NOMO-1 treated with dmso at 0.1 percent for 144 hours (cell line): ENCODE results near the gene SNAP47.
"Not testable (repeated sequence)": the region's sequence is repeated elsewhere in the genome, so short reads cannot be mapped to it uniquely, and the experiment has no call there.

Experiments
- DNase-seq: peaks from one replicate; lab custom pipeline; 2025; ENCODE audit not compliant: unreplicated experiment; lab: John Stamatoyannopoulos, UW

Gene SNAP47, protein sequence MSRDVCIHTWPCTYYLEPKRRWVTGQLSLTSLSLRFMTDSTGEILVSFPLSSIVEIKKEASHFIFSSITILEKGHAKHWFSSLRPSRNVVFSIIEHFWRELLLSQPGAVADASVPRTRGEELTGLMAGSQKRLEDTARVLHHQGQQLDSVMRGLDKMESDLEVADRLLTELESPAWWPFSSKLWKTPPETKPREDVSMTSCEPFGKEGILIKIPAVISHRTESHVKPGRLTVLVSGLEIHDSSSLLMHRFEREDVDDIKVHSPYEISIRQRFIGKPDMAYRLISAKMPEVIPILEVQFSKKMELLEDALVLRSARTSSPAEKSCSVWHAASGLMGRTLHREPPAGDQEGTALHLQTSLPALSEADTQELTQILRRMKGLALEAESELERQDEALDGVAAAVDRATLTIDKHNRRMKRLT

DNA sequence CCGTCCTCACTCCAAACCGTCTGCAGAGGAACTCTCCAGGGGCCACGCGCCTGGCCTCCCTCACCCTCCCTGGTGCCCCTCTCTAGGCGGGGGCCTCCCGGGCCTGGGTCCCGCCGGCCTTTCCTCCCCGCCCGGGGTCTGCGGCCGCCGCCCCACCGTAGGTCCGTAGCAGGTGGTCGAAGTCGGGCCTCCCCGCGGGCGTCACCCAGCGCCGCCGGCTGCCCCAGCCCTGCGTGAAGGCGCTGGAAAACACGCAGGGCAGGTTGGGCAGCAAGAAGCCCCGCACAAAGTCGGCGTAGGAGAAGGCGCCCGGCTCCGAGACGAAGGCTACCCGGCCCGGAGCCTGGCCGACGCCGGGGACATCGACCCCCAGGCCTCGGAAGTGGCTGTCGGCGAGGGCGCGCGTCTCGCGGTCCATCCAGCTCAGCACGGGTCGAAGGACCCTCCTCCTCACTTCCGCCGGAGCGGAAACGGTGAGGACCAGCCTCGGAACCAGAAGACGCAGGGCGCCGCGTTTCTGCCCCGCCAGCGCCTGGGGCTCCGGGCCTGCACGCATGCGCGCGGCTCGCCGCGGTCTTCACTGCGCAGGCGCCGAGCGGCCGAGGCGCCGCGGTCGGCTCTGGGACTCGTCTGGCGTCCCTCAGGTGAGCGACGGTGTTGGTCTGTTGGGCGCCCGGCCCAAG is at the start of gene SNAP47, which contains the start of gene JMJD4:
TSS of gene SNAP47 (plus strand) at position 580 of the 683 bp plus-strand sequence. CDS start 12,302 bp downstream, outside the sequence.
TSS of gene JMJD4 (minus strand) at position 447 of the 683 bp plus-strand sequence. CDS start at position 418, 29 bp downstream.
- peak; percentile 67 for DNase-seq

DNA sequence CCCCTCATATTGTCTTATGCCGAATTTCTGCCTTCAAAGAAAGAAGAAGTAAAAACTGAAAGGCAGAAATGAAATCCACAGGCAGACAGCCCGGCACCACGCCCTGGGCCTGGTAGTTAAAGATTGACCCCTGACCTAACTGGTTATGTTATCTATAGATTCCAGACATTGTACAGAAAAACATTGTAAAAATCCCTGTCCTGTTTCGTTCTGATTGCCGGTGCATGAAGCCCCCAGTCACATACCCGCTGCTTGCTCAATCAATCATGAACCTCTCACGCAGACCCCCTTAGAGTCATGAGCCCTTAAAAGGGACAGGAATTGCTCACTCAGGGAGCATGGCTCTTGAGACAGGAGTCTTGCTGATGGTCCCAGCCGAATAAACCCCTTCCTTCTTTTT is 49.4 kb upstream of the SNAP47 start:
- DNase-seq: no peak

DNA sequence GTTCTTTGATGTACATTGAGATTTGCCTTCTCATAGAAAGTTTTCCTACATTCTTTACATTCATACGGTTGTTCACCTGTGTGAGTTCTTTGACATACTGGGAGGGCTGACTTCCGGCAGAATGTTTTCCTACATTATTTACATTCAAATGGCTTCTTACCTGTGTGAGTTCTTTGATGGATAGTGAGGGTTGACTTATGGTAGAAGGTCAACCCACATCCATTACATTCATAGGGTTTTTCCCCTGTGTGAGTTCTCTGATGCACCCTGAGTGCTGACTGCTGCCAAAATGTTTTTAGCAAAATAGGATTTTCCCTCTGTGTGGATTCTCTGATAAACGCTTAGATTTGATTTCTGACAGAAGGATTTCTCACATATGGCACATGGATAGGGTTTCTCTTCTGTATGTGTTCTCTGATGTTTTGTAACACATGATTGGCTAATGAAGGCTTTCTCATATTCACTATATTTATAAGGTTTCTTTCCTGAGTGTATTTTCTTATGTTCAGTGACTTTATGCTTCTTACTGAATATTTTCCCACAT is 37.8 kb upstream of the SNAP47 start:
- DNase-seq: no peak

DNA sequence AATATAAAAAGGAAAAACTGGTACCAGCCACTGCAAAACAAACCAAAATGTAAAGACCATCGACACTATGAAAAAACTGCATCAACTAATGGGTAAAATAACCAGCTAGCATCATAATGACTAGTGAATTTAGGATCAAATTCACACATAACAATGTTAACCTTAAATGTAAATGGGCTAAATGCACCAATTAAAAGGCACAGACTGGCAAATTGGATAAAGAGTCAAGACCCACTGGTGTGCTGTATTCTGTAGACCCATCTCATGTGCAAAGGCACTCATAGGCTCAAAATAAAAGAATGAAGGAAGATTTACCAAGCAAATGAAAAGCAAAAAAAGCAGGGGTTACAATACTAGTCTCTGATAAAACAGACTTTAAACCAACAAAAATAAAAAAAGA is 33.6 kb upstream of the SNAP47 start:
- not testable (repeated sequence) for DNase-seq

DNA sequence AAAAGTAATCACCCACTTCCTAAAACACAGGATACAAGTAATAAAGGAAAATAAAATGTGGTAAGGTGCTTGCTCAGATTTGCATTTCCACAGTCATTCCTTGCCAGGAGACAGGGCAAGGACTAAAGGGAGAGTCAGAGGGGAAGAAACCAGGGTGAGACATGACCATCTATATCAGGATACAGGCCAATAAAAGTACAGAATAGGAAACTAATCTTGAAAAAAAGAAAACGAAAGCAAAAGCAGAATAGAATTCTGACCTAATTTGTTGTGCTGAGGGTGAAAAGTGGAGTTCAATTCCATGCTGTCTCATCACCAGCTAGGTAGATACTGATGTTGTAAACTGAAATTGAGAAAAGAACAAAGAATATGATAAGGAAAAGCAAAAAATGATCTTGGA is 27.4 kb upstream of the SNAP47 start:
- no peak for DNase-seq

DNA sequence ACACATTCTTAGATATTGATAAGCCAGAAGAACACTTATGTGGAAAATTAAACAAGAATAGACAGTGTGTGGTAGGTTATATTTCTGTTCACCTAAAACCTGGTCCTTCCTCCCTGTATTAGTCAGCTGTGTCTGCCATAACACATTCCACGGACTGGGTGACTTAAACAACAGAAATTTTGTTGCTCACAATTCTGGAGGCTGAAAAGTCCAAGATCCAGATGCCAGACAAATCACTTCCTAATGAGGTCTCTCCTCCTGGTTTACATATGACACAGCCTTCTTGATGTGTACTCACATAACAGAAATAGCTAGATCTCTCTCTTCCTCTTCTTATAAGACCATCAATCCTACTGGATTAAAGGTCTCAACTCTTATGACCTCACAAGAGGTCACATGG is 25.8 kb upstream of the SNAP47 start:
- DNase-seq: no peak

DNA sequence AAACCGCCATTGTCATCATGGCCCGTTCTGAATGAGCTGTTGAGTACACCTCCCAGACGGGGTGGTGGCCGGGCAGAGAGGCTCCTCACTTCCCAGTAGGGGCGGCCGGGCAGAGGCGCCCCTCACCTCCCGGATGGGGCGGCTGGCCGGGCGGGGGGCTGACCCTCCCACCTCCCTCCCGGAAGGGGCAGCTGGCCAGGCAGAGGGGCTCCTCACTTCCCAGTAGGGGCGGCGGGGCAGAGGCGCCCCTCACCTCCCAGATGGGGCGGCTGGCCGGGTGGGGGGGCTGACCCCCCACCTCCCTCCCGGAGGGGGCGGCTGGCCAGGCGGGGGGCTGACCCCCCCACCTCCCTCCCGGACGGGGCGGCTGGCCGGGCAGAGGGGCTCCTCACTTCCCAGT is 24.8 kb upstream of the SNAP47 start:
- not testable (repeated sequence) for DNase-seq

DNA sequence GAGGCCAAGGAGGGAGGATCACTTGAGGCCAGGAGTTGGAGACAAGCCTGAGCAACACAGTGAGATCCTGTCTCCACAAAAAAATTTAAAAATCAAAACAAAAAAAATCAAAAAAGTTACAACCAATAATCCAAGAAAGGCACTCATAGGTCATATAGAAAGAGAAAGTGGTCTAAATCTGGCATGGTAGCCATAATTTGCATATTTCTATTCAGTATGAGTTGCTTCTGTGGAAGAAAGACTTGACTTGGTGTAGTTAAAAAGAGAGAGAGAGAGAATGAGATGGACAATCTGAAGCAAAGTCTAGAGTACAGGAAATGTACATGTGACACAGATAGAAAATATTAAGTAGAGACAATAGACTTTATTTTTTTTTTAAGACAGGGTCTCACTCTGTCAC is 22.6 kb upstream of the SNAP47 start:
- no peak for DNase-seq

DNA sequence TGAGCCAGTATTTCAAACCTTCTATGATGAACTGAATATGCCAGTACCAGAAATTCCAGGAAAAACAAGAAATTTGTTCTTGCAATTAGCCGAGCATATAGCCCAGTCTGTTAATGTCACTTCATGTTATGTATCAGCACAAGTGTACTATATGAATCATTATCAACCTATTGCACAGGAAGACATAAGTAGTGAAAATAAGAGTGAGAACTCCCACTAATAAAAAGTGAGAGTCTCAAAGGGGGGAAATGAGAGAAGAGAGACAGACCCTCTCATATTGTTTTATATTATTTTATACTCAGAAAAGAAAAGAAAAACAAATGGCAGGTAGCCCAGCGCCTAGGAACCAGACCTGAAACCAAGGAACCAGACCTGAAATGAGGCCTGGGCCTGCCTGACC is 16.3 kb upstream of the SNAP47 start:
- DNase-seq: no peak

DNA sequence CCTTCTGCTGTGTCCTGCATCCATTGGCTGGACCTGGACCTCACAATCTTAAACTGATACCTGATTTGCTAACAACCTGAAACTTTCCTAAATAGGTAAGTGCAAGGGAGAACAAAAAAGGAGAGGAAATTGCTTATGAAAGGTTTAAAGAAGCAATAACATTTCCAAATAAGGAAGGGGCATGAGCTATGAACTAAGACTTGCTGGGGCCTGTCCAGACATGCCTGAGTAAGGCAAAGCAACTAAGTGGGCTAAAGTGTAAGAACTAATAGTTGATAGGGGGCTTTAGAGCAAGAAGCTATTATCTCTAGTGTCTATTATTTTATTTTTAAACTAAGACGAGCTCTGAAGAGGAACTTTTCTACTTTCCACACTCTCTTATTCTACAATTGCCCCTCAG is 11.8 kb upstream of the SNAP47 start:
- no peak for DNase-seq

DNA sequence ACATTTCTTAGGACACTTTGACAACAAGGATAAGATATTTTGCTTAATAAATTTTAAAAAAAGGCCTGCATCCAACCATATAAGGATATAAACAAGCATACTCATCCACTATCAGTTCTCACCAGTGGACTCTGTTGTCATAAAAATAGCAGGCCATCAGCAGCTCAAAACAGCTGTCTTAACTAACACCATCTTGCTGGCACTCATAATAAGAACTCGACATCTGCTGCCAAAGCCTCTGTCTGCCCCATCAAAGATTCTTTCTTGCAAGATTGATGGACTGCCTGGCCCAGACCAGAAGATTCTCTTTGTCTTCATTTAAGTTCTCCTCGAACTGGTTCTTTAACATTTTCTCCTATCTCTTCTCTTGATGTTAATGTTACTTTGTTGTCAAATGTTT is 10.2 kb upstream of the SNAP47 start:
- DNase-seq: no peak

DNA sequence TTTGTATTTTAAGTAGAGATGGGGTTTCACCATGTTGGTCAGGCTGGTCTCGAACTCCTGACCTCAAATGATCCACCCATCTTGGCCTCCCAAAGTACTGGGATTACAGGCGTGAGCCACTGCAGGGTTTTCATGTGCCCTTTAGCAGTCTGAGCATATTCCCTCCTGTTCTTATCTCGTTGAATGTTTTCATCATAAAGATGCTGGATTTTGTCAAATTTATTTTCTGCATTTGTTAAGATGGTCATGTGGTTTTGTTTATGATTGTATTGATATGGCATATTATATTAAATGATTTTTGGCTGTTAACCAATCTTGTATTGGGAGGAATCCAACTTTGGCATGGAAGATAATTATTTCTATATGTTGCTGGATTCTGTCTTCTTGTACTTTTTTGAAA is 8.9 kb upstream of the SNAP47 start:
- no peak for DNase-seq

DNA sequence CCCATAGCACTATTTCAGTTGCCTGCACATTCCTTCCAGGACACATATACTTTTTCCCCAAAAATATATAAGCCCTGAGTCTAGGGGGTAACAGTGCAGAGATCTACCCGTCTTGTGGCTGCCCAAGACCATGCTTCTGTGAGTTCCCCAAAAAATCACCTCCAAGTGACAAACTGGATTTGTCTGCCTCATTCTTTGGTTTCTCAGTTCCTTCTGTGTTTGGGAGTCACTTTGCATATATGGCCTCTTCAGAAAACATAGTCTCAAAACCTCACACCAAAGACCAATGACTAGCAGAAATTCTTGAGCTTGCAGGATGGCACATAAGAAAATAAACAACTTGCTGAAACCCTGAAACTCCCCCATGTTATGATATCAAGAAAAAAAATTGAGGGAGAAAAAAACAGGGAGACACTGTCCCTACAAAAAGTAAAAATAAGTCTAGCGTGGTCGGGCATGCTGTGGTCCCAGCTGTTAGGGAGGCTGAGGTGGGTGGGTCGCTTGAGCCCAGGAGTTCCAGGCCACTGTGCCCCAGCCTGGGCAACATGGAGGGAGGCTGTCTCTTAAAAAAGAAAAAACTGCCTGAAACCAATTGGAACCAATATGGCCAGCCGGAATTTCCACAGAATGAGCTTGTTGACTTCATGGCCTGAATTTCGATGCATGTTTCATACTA is 8.2 kb upstream of the SNAP47 start:
- DNase-seq: no peak

DNA sequence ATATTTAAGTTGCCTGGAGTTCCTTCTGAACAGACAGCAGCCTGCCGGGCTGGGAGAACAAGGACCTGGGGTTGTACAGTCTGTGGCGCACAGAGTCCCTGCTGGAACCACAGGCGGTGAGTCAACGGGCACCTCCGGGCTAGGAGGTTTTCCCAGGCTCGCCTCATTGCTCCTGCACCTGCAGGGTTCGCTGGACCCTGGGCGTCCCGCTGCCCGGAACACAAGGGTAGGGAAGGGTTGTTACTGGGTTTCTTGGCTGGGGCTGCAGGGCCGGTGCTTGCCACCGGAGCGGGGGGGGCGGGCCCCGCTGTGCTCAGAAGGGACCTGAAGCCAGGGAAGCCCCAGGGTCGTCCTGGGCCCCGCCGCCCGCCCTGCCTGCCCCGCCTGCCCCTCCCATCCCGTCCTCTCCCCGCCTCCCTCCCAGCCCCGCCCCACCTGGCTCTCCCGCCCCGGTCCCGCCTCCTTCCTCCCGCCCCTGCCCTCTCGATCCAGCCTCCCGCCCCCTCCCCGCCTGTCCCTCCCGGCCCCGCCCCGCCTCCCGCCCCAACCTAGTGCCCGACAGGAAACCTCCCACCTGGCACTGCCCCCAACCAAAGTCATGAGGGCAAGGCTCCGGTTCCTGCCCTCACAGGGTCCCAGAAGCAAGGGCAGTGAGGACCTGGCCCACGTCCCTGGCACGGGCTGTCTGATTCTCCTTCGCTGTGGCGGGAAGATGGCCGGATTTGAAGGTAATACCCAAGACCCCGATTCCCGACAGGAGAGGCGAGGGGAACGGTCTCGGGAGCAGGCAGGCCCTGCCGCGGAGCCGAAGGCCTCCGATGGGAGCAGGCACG is 7.0 kb upstream of the SNAP47 start:
- DNase-seq: peak; percentile 38

DNA sequence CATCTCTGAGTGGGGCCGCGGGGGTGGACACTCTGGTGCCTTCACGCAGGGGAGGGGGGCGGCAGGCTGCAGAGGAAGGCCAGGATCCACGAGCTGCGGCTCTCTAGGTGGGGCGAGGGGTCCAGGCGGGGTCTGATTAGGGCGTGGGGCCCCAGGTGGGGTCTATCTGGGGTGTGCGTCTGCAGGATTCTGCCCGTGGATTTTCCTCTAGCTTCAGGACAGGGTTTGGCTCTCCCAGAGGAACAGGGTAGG is 6.4 kb upstream of the SNAP47 start:
- DNase-seq: no peak

DNA sequence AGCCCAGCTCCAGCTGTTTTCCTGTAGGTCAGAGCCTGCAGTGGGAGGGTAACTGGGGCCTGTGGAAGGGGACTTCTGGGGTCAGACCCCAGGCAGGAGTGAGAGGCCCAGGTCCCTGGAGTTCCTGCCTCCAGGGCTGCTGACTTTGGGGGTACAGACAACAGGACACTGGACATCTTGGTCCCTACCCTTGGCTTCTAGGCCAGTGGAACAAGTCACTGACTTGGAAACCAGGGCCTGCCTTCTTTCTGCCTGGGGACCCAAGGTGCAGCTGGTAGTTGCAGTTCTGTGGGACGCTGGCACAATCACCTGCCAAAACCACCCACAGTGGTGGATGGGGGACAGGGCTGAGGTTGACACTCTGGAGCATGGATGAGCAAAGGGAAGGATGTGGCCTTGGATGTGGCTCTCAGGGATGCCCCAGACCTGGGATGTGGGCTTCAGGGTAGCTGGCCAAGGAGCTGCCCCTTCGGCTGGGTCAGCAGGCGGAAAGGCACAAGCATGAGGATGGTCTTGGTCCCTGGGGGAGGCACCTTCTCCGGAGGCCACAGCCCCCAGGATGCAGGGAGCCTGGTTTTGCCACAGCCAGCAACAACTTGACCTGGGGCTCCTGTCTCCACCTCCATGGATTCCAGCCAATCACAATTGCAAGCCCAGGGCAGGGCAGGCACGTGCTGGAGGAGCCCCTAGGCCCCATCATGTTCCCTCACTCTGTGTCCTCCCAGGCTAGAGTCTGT is 5.9 kb upstream of the SNAP47 start:
- no peak for DNase-seq

DNA sequence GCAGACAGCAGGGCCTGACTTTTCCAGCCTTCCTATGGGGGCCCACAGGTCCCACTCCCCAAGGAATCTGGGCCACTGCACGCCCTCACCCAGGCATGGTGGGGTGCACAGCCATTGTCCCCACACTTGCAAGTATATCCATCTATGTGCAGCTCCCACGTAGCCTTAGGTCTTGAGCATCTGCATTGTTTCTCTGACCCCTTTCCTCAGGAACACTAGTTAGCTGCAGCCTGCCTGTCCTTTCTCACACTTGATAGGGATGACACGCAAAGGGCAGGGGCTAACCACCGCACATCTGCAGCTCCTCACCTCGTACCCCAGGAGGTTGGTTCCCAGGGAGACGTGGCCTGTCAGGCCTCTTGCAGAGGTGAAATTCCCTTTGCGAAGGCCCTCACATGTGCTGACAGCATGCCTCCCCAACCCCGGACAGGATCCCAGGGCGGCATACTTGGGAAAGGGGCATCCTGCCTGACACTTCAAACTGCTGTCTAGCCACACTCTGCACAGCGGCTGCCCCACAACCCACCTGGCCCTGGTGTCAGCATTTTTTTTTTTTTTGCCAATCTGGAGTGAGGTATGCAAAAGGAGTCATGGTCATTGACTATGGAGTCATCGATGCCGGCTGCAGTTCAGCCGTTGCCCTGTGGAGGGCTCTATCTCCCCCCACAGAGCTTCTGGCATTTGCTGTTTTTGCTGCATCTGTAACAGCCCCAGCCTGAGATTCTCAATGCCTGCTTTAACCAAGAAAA is 5.2 kb upstream of the SNAP47 start:
- peak; percentile 3 for DNase-seq

DNA sequence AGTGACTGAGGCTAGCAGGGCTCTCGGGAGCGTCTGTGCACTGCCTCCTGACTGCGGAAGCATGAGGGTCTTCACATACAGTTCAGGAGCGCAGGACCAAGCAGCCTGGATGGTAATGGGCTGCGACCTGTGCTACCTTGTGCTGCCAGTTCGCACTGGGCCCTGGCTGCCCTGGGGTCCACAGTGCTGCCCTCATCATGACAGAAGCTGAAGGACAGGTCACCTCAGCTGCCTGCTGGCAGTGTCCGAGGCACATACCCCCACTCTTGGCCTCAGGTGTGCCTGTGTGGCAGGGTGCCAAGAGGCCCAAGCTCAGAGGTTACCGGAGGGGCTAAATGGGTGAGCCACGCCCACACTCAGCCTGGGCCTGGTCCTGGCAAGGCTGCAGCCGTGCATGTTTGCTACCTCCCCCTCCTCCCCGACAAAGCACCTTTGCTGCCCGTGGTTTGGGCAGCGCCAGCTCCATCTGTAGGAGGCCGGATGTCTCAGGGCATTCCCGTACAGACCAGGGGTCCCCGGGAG is 4.5 kb upstream of the SNAP47 start:
- no peak for DNase-seq

DNA sequence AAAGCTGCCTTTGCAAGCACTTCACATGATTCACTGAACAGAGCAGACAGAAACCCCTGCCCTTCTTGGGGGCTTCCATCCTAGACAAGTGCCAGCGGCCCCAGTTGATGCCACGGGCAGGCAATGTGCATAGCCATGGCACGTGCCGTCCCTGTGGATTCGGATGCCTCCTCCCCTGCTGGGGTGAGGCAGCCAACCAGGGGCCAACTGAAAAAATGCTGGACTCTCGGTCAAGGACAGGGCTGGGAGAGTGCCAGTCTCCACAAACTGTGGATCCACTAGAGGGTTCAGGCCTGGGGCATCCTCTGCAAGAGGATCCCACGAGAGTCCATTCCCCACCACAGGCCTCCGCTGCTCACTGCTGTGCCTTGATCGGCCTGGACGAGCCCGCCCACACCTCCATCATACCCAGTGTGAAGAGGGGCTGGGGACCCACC is 4.0 kb upstream of the SNAP47 start:
- no peak for DNase-seq
